ENCODE measurements around the gene ICAM5. TPM values are rescaled to one million over a fixed set of nuclear protein-coding genes. Genes with fewer than 3 reads are reported as not detected.

Gene ICAM5
- total and polyA plus RNA-seq, 10 of the 15 experiments (the other 5 are each of a cell fraction or from before 2014, with no cell fraction given): 0.14 to 4.6 (median 0.94) TPM; not detected in 2

- WGBS (ENCODE audit: insufficient coverage, insufficient replicate concordance, low lambda C conversion rate, missing lambda C conversion rate): 1% methylated on average over 79 of the region's 82 CpGs
- Histone ChIP-seq H2AFZ (ENCODE audit: control insufficient read depth, low read depth, low read length) (peak within 1 kb of the TSS; percentile 96), H3K36me3 (ENCODE audit: control insufficient read depth in 2 of 2, insufficient read depth in 2 of 2, low read length in 1 of 2) (peaks cover 11 to 25% of the 10 kb centered on the region in 2 experiments), H3K4me3 (peak within 1 kb of the TSS; percentile 100), H3K79me2 (ENCODE audit: control insufficient read depth, insufficient read depth, low read length) (peaks cover 38% of the 10 kb centered on the region), H3K4me1 (ENCODE audit: control insufficient read depth, insufficient read depth, low read length) (peaks cover 16% of the 10 kb centered on the region), H3K4me2 (ENCODE audit: control insufficient read depth, insufficient read depth) (peak within 1 kb of the TSS; percentile 88), H3K9me3 (replicated peaks; ENCODE audit: control insufficient read depth, insufficient read depth, low read length) (no peaks in the 10 kb centered on the region), H3K9ac (ENCODE audit: control insufficient read depth, insufficient read depth, low read length) (peak within 1 kb of the TSS; percentile 95), H4K20me1 (ENCODE audit: control insufficient read depth, insufficient read depth) (no peaks in the 10 kb centered on the region), H3K27me3 (replicated peaks in 1 of 2; ENCODE audit: control insufficient read depth in 2 of 2, insufficient read depth in 2 of 2, low read length in 1 of 2) (no peaks in the 10 kb centered on the region), H3K27ac (ENCODE audit: control insufficient read depth, insufficient read depth) (peak within 1 kb of the TSS; percentile 92)
- intact Hi-C loops (cut with micrococcal nuclease; ENCODE audit: unreplicated experiment): loop anchor here (5.0 kb wide), 2 partner anchors 54 to 61 kb away; partner anchors contain the start of gene ICAM1
- POLR2A ChIA-PET: interaction anchor here (0.6 to 1.8 kb wide), 7 partner anchors 9 to 507 kb away, joined by 3 to 11 read pairs (median 6); partner anchors contain the start of gene ICAM5
- RAD21 ChIA-PET (ENCODE audit: unreplicated experiment): interaction anchor here (0.6 to 1.4 kb wide), 10 partner anchors 16 to 478 kb away, joined by 3 to 15 read pairs (median 6); partner anchors contain the start of genes ICAM1 and ICAM5
- ATAC-seq (peak; percentile 98), DNase-seq (ENCODE audit: low read depth, low spot score) (peak; percentile 87), FAIRE-seq (peak; percentile 99)
- CTCF ChIA-PET: interaction anchor here (1.0 to 2.9 kb wide), 5 partner anchors 42 to 74 kb away, joined by 3 to 15 read pairs (median 3); partner anchors contain the start of gene TYK2
- BruUV-seq (replicated peaks): TSS peak; percentile 68
- SMC1A ChIA-PET (ENCODE audit: uncharacterized antibody, unreplicated experiment): interaction anchor here (0.9 to 2.5 kb wide), 7 partner anchors 8 to 73 kb away, joined by 3 to 11 read pairs (median 4); partner anchors contain the start of genes ICAM1, ICAM4 and TYK2
- in situ Hi-C loops (cut with MboI): no loop called here
- TF ChIP-seq NKRF (conservative IDR thresholded peaks at IDR 0.05): peak; percentile 89
- TF ChIP-seq ZNF622 (IDR thresholded peaks at IDR 0.05): no peak
- TF ChIP-seq ELK1 (IDR thresholded peaks at IDR 0.05; ENCODE audit: low read depth, low read length): peak; percentile 19; the same call in 1 of the 2 replicates
- peak; percentile 39; the same call in 1 of the 2 replicates for TF ChIP-seq NR2F1 (conservative IDR thresholded peaks at IDR 0.05)
- 0 out of 2 replicates have a peak, but pooled peaks have one; percentile 7 for TF ChIP-seq PAX5 (IDR thresholded peaks at IDR 0.05; ENCODE audit: borderline replicate concordance, low read depth, low read length)
- TF ChIP-seq IKZF2 (IDR thresholded peaks at IDR 0.05): peak; percentile 38 to 45; a peak in 2 of 4 replicates
- peak; percentile 63; the same call in 1 of the 2 replicates for TF ChIP-seq CREB1 (IDR thresholded peaks at IDR 0.05; ENCODE audit: low read depth)
- peak; percentile 97 for TF ChIP-seq FOXK2 (IDR thresholded peaks at IDR 0.05)
- TF ChIP-seq CBFB (IDR thresholded peaks at IDR 0.05; ENCODE audit: low read depth): peak; percentile 72
- no peak for TF ChIP-seq HDAC6 (IDR thresholded peaks at IDR 0.05; ENCODE audit: unreplicated experiment)
- peak; percentile 82; the same call in 1 of the 2 replicates for TF ChIP-seq ASH2L (IDR thresholded peaks at IDR 0.05; ENCODE audit: borderline replicate concordance, low read depth)
- TF ChIP-seq TCF3 (IDR thresholded peaks at IDR 0.05; ENCODE audit: borderline replicate concordance, insufficient read depth, low read depth, low read length): 0 out of 2 replicates have a peak, but pooled peaks have one; percentile 0
- 0 out of 2 replicates have a peak, but pooled peaks have one; percentile 5 for TF ChIP-seq SPI1 (IDR thresholded peaks at IDR 0.05; ENCODE audit: borderline replicate concordance, insufficient read depth, low read depth, low read length)
- peak; percentile 99 for TF ChIP-seq ATF7 (IDR thresholded peaks at IDR 0.05; ENCODE audit: low read depth)
- peak; percentile 62 for TF ChIP-seq GATAD2B (conservative IDR thresholded peaks at IDR 0.05; ENCODE audit: low read depth)
- TF ChIP-seq POLR2AphosphoS5 (IDR thresholded peaks at IDR 0.05; ENCODE audit: low read length): peak; percentile 85
- TF ChIP-seq E2F8 (IDR thresholded peaks at IDR 0.05; ENCODE audit: low read depth, partially characterized antibody): peak; percentile 90
Measured at GRCh38 chr19:10332965-10333757, 43.4 kb downstream of the ICAM5 start, which contains the start of gene RAVER1. Gene RAVER1 (minus strand): TSS chr19:10333529. CDS start chr19:10333507, 22 bp downstream.

Data from GM12878 (cell line).